Keratinocyte (primary cell): Measurements from ENCODE around the gene SH3BP1.

Experiments
- CTCF ChIP-seq, 3 experiments: IDR thresholded peaks in 1 of 3; conservative IDR thresholded peaks in 1 of 3; optimal IDR thresholded peaks in 1 of 3; 2 replicates in 2 of 3; 3 replicates in 1 of 3; pipeline versions ENCODE3 to v1.5.1; 2011; ENCODE audit warnings: low read length in 3 of 3, mild to moderate bottlenecking in 3 of 3, moderate library complexity in 2 of 3, control low read depth in 1 of 3, inconsistent platforms in 1 of 3; ENCODE audit not compliant: insufficient read depth in 2 of 3; ENCODE audit errors: extremely low read depth in 1 of 3
- EZH2 ChIP-seq: IDR thresholded peaks from one replicate; pipeline ENCODE4 v1.6.1; 2012; ENCODE audit warnings: inconsistent platforms, mild to moderate bottlenecking, low read length, moderate library complexity

GRCh38 chr22:37705205-37705604 is 65.7 kb downstream of the SH3BP1 start:
- TF ChIP-seq CTCF (optimal IDR thresholded peaks at IDR 0.05 in 1 of 3, IDR thresholded peaks at IDR 0.05 in 1 of 3, conservative IDR thresholded peaks at IDR 0.05 in 1 of 3; ENCODE audit: extremely low read depth in 1 of 3, insufficient read depth in 2 of 3, low read length in 3 of 3) (no peak), EZH2 (no peak)
